H1 (cell line): ENCODE data around the gene KANTR. TPM values are rescaled to one million over a fixed set of nuclear protein-coding genes. Genes with fewer than 3 reads are reported as not detected.

Experiments
- CTCF ChIA-PET: fragments of 300-600 bp; sonication (Branson Sonifier 250); formaldehyde crosslinking; loops from one replicate; lab custom pipeline; 2021; ENCODE audit not compliant: partially characterized antibody; lab: Charles Lee
- POLR2A ChIA-PET: fragments of 300-600 bp; sonication (Branson Sonifier 250); formaldehyde crosslinking; loops from one replicate; lab custom pipeline; 2021; ENCODE audit warnings: inconsistent platforms; ENCODE audit not compliant: partially characterized antibody; lab: Charles Lee
- DNase-seq, 2 experiments: peaks; one replicate each; pipeline versions ENCODE4 v3.0.0 to v3.0.0-alpha.2; 2010 to 2022; ENCODE audit warnings: low spot score in 2 of 2, low read depth in 1 of 2, mixed read lengths in 1 of 2
- FAIRE-seq: peaks from 2 replicates; lab custom pipeline; 2011; peaks lifted over from hg19 to GRCh38; lab: Jason Lieb, UNC
- H2AFZ ChIP-seq: 2 replicates; pipeline ENCODE4 v1.8.1; 2012; ENCODE audit warnings: low read length, inconsistent platforms
- H2AK5ac ChIP-seq: 2 replicates; pipeline ENCODE4 v1.6.1; 2013; ENCODE audit warnings: low read depth, low read length
- H2BK120ac ChIP-seq: replicated peaks from 2 replicates; pipeline ENCODE3; 2013; ENCODE audit warnings: low read depth, low read length, inconsistent platforms
- H2BK12ac ChIP-seq: 2 replicates; pipeline ENCODE4 v1.6.1; 2013; ENCODE audit warnings: low read depth, low read length
- H2BK15ac ChIP-seq: 2 replicates; pipeline ENCODE4 v1.6.1; 2013; ENCODE audit warnings: low read length
- H2BK20ac ChIP-seq: 2 replicates; pipeline ENCODE4 v1.6.1; 2013; ENCODE audit warnings: low read length
- H2BK5ac ChIP-seq: 2 replicates; pipeline ENCODE4 v1.6.1; 2013; ENCODE audit warnings: low read depth, low read length
- H3K14ac ChIP-seq: 2 replicates; pipeline ENCODE4 v1.6.1; 2013; ENCODE audit warnings: inconsistent platforms; ENCODE audit not compliant: insufficient read length
- H3K18ac ChIP-seq: 2 replicates; pipeline ENCODE4 v1.6.1; 2013; ENCODE audit warnings: low read length; ENCODE audit errors: extremely low read depth
- H3K23ac ChIP-seq: 2 replicates; pipeline ENCODE4 v1.6.1; 2013; ENCODE audit warnings: inconsistent platforms; ENCODE audit not compliant: insufficient read length
- H3K23me2 ChIP-seq: 2 replicates; pipeline ENCODE4 v1.6.1; 2013; ENCODE audit warnings: low read depth, low read length
- H3K27ac ChIP-seq: 2 replicates; pipeline ENCODE4 v1.6.1; 2011; ENCODE audit warnings: low read depth, low read length, inconsistent platforms
- H3K27me3 ChIP-seq, 4 experiments: replicated peaks in 1 of 4; 1 replicate in 1 of 4; 2 replicates in 3 of 4; pipeline versions ENCODE4 v1.6.1 to v1.8.1; 2011 to 2013; ENCODE audit warnings: low read length in 3 of 4, mild to moderate bottlenecking in 3 of 4, inconsistent platforms in 2 of 4, mixed read lengths in 2 of 4, moderate library complexity in 1 of 4; ENCODE audit not compliant: control insufficient read depth in 3 of 4, insufficient read depth in 3 of 4; ENCODE audit errors: extremely low read depth in 1 of 4
- H3K36me3 ChIP-seq, 4 experiments: 2 replicates each; pipeline versions ENCODE4 v1.6.1 to v1.8.1; 2011 to 2013; ENCODE audit warnings: mild to moderate bottlenecking in 4 of 4, low read length in 3 of 4, moderate library complexity in 2 of 4, control low read depth in 1 of 4, inconsistent platforms in 1 of 4; ENCODE audit not compliant: insufficient read depth in 4 of 4, control insufficient read depth in 2 of 4
- H3K4ac ChIP-seq: replicated peaks from 2 replicates; pipeline ENCODE3; 2013; ENCODE audit warnings: low read length, low read depth, mixed read lengths, inconsistent platforms; ENCODE audit not compliant: insufficient read length
- H3K4me1 ChIP-seq, 4 experiments: replicated peaks in 1 of 4; 1 replicate in 1 of 4; 2 replicates in 3 of 4; pipeline versions ENCODE4 v1.6.1 to v1.8.1; 2011 to 2013; ENCODE audit warnings: low read length in 3 of 4, inconsistent platforms in 2 of 4, mixed read lengths in 1 of 4; ENCODE audit not compliant: insufficient read depth in 4 of 4, control insufficient read depth in 3 of 4
- H3K4me2 ChIP-seq, 2 experiments: 2 replicates each; pipeline versions ENCODE4 v1.6.1 to v1.8.1; 2011 to 2013; ENCODE audit warnings: low read depth in 2 of 2, low read length in 2 of 2, control low read depth in 1 of 2, inconsistent platforms in 1 of 2, mild to moderate bottlenecking in 1 of 2; ENCODE audit not compliant: insufficient read depth in 1 of 2
- H3K4me3 ChIP-seq, 4 experiments: fragments of 200-600, 300-600 bp in 1 of 4; sonication (generic), shearing (Covaris generic), sonication (Bioruptor Twin) in 1 of 4; 2 replicates each; pipeline versions ENCODE4 v1.5.1 to v1.8.1; 2011 to 2016; ENCODE audit warnings: low read length in 4 of 4, low read depth in 3 of 4, control low read depth in 2 of 4, inconsistent platforms in 2 of 4, mild to moderate bottlenecking in 2 of 4, mixed read lengths in 1 of 4, moderate library complexity in 1 of 4; ENCODE audit not compliant: insufficient read depth in 2 of 4; ENCODE audit errors: extremely low read depth in 1 of 4
- H3K56ac ChIP-seq: replicated peaks from 2 replicates; pipeline ENCODE3; 2013; ENCODE audit warnings: low read depth, mild to moderate bottlenecking, mixed read lengths, low read length, inconsistent platforms; ENCODE audit not compliant: insufficient read length
- H3K79me1 ChIP-seq: 2 replicates; pipeline ENCODE4 v1.6.1; 2013; ENCODE audit warnings: low read depth, low read length, control low read depth
- H3K79me2 ChIP-seq, 2 experiments: 2 replicates each; pipeline versions ENCODE4 v1.6.1 to v1.8.1; 2012 to 2013; ENCODE audit warnings: low read length in 2 of 2, mild to moderate bottlenecking in 2 of 2, inconsistent platforms in 1 of 2; ENCODE audit not compliant: insufficient read depth in 2 of 2, control insufficient read depth in 1 of 2
- H3K9ac ChIP-seq, 4 experiments: replicated peaks in 1 of 4; 1 replicate in 1 of 4; 2 replicates in 3 of 4; pipeline versions ENCODE4 v1.6.1 to v1.8.1; 2011 to 2013; ENCODE audit warnings: low read depth in 3 of 4, low read length in 3 of 4, control low read depth in 2 of 4, mild to moderate bottlenecking in 2 of 4, moderate library complexity in 2 of 4, inconsistent platforms in 1 of 4; ENCODE audit errors: extremely low read depth in 1 of 4
- H3K9me3 ChIP-seq, 2 experiments: 2 replicates each; pipeline versions ENCODE4 v1.6.1 to v1.8.1; 2012 to 2013; ENCODE audit warnings: mild to moderate bottlenecking in 2 of 2, moderate library complexity in 2 of 2, control low read depth in 1 of 2, inconsistent platforms in 1 of 2, low read depth in 1 of 2, low read length in 1 of 2, mixed read lengths in 1 of 2; ENCODE audit not compliant: insufficient read depth in 2 of 2
- H4K20me1 ChIP-seq, 2 experiments: replicated peaks in 1 of 2; 2 replicates each; pipeline versions ENCODE3 to v1.8.1; 2011 to 2013; ENCODE audit warnings: inconsistent platforms in 2 of 2, low read length in 2 of 2, mild to moderate bottlenecking in 1 of 2; ENCODE audit not compliant: insufficient read depth in 2 of 2, control insufficient read depth in 1 of 2
- H4K5ac ChIP-seq: 2 replicates; pipeline ENCODE4 v1.6.1; 2013; ENCODE audit warnings: low read length, low read depth, mixed read lengths, inconsistent platforms; ENCODE audit not compliant: insufficient read length
- H4K8ac ChIP-seq: 2 replicates; pipeline ENCODE4 v1.8.0; 2013; ENCODE audit warnings: mild to moderate bottlenecking, moderate library complexity, low read length, inconsistent platforms; ENCODE audit not compliant: insufficient read depth; ENCODE audit errors: extremely low read depth
- H4K91ac ChIP-seq: replicated peaks from 2 replicates; pipeline ENCODE3; 2013; ENCODE audit warnings: low read length, mixed read lengths, inconsistent platforms; ENCODE audit not compliant: insufficient read length
- CBX5 ChIP-seq: fragments of 300-800, 300-1000 bp; sonication (generic); IDR thresholded peaks from 2 replicates; pipeline ENCODE4 v1.7.1; 2016; ENCODE audit warnings: antibody characterized with exemption, low read length, low read depth
- GTF2F1 ChIP-seq: IDR thresholded peaks from 2 replicates; pipeline ENCODE4 v1.6.1; 2012; ENCODE audit warnings: low read depth, low read length, improper control_type of control experiment, borderline replicate concordance
- HDAC6 ChIP-seq: IDR thresholded peaks from one replicate; pipeline ENCODE4 v1.7.1; 2012; ENCODE audit warnings: low read depth, mild to moderate bottlenecking, inconsistent platforms, low read length, moderate library complexity
- JUND ChIP-seq: IDR thresholded peaks from 2 replicates; pipeline ENCODE4 v1.6.1; 2011; ENCODE audit warnings: mild to moderate bottlenecking, improper control_type of control experiment, low read length
- KDM5A ChIP-seq: fragments of 200-600 bp; IDR thresholded peaks from 2 replicates; pipeline ENCODE4 v1.7.1; 2012; ENCODE audit warnings: mild to moderate bottlenecking, low read length, inconsistent platforms, mixed read lengths
- NRF1 ChIP-seq: IDR thresholded peaks from 2 replicates; pipeline ENCODE4 v1.6.1; 2011; ENCODE audit warnings: mild to moderate bottlenecking, low read depth, low read length, improper control_type of control experiment
- RNF2 ChIP-seq: fragments of 200-900, 300-1000 bp; sonication (generic); IDR thresholded peaks from 2 replicates; pipeline ENCODE4 v1.7.1; 2016; ENCODE audit warnings: borderline replicate concordance, low read depth, mild to moderate bottlenecking, antibody characterized with exemption, low read length; ENCODE audit not compliant: poor library complexity, severe bottlenecking; ENCODE audit errors: missing control alignments
- SIN3A ChIP-seq, 2 experiments: IDR thresholded peaks in 1 of 2; conservative IDR thresholded peaks in 1 of 2; 2 replicates each; pipeline ENCODE4 v1.6.1; 2011 to 2012; ENCODE audit warnings: low read length in 2 of 2, improper control_type of control experiment in 1 of 2, low read depth in 1 of 2, mild to moderate bottlenecking in 1 of 2
- SIRT6 ChIP-seq: IDR thresholded peaks from one replicate; pipeline ENCODE4 v1.7.1; 2012; ENCODE audit warnings: low read length, inconsistent platforms
- SIX5 ChIP-seq: IDR thresholded peaks from 2 replicates; pipeline ENCODE4 v1.6.1; 2011; ENCODE audit warnings: mild to moderate bottlenecking, low read depth, low read length
- TBP ChIP-seq: IDR thresholded peaks from 2 replicates; pipeline ENCODE4 v1.6.1; 2011; ENCODE audit warnings: low read depth, low read length, improper control_type of control experiment
- ZNF274 ChIP-seq: IDR thresholded peaks from 2 replicates; pipeline ENCODE4 v1.7.0; 2012; ENCODE audit warnings: low read length, borderline replicate concordance; ENCODE audit errors: extremely low read depth
- WGBS, 2 experiments: shearing (Covaris generic) in 1 of 2; methylation state at CpG; one replicate each; pipeline versions ENCODE4 v1.1.6 to v1.1.7; 2013 to 2015; ENCODE audit warnings: low lambda C conversion rate in 2 of 2, mixed read lengths in 2 of 2, inconsistent platforms in 1 of 2, low coverage in 1 of 2, missing lambda C conversion rate in 1 of 2; ENCODE audit not compliant: insufficient replicate concordance in 2 of 2, insufficient coverage in 1 of 2, insufficient read length in 1 of 2; ENCODE audit errors: extremely low coverage in 1 of 2, missing lambda C conversion rate in 1 of 2; 5-methylcytosine and 5-hydroxymethylcytosine counted together
- polyA plus RNA-seq, 7 experiments: library from polyadenylated mRNA; depleted of rRNA in 3 of 7; stranded (reverse) in 5 of 7; unstranded in 2 of 7; fragments of >200 nt in 5 of 7; fragments of 200-250 nt in 2 of 7; gene quantifications; 1 replicate in 5 of 7; 2 replicates in 1 of 7; 4 replicates in 1 of 7; pipeline versions ENCODE4 v1.2.1 to v1.2.3, GENCODE V29; 2011 to 2013; ENCODE audit warnings: missing spikeins in 2 of 7, mixed read lengths in 2 of 7
- total RNA-seq: library from RNA; stranded (reverse); fragmentation: NEBNext Ultra II Directional; extraction: Animal tissue kit (Norgen Biotek cat#: 25700); gene quantifications from 2 replicates; pipeline ENCODE4 v1.2.1, GENCODE V29; 2021
- TF ChIP-seq, protein P1 (sequence below): IDR thresholded peaks from 2 replicates; pipeline ENCODE4 v1.6.1; 2012; ENCODE audit warnings: inconsistent platforms

KANTR gene
- total and polyA plus RNA-seq, 2 of the 8 experiments (the other 6 are each of a cell fraction or from before 2014, with no cell fraction given) = 7.7 to 9.5 TPM

GRCh38 chrX:53089925-53090324 lies 4.0 kb upstream of the KANTR start:
- no peaks in the 10 kb centered on the region for H4K20me1 ChIP-seq
- no peaks in the 10 kb centered on the region for H3K9me3 ChIP-seq
- no peak overlapping the region for H3K14ac ChIP-seq
- no peak overlapping the region for H2BK20ac ChIP-seq
- peaks cover 0 to 2% (median under 1%) of the 10 kb centered on the region in 4 experiments; a peak in 2 of 7 replicates for H3K4me1 ChIP-seq
- FAIRE-seq (no peak), DNase-seq (no peak)
- H4K8ac ChIP-seq = no peak overlapping the region
- H3K23me2 ChIP-seq = peaks cover 3% of the 10 kb centered on the region; the same call in 1 of the 2 replicates
- no peak overlapping the region for H3K18ac ChIP-seq
- WGBS, 2 experiments = 94% methylated on average over 2 of the region's 2 CpGs; no CpG with 5 or more reads in 1 of the 2 experiments
- no peak overlapping the region for H2AK5ac ChIP-seq
- no peak overlapping the region for H3K56ac ChIP-seq
- H3K79me1 ChIP-seq = no peaks in the 10 kb centered on the region
- no peak overlapping the region for H3K23ac ChIP-seq
- H2BK5ac ChIP-seq = no peak overlapping the region
- peaks cover 0 to 2% of the 10 kb centered on the region in 2 experiments; a peak in 2 of 4 replicates for H3K79me2 ChIP-seq
- no peak overlapping the region for H3K27ac ChIP-seq
- H4K5ac ChIP-seq = no peak overlapping the region
- H2BK15ac ChIP-seq = no peak overlapping the region
- H2BK12ac ChIP-seq = no peak overlapping the region
- no peak overlapping the region for H2AFZ ChIP-seq
- no peak overlapping the region for H3K9ac ChIP-seq
- no peak overlapping the region for H3K4me3 ChIP-seq
- H3K36me3 ChIP-seq = peaks cover 4 to 24% (median 12%) of the 10 kb centered on the region in 4 experiments; a peak in 7 of 8 replicates
- CTCF ChIA-PET = interaction anchor here (1.2 to 2.1 kb wide), 4 partner anchors 18 to 93 kb away, joined by 3 to 7 read pairs (median 4); no protein-coding TSS in a partner anchor
- no peak overlapping the region for H2BK120ac ChIP-seq
- POLR2A ChIA-PET = interaction anchor here (1.4 kb wide), 1 partner anchor 17 kb away, joined by 3 read pairs; no protein-coding TSS in a partner anchor
- no peaks in the 10 kb centered on the region for H3K27me3 ChIP-seq
- no peak overlapping the region for H4K91ac ChIP-seq
- no peak overlapping the region for H3K4ac ChIP-seq
- no peak overlapping the region for H3K4me2 ChIP-seq
- TF ChIP-seq CBX5 (no peak), TBP (no peak), ZNF274 (no peak), JUND (no peak), KDM5A (no peak), NRF1 (no peak), HDAC6 (no peak), GTF2F1 (no peak), RNF2 (no peak), SIRT6 (no peak), SIX5 (no peak), SIN3A (conservative IDR thresholded peaks at IDR 0.05 in 1 of 2, IDR thresholded peaks at IDR 0.05 in 1 of 2; ENCODE audit: low read depth in 1 of 2, low read length in 2 of 2) (no peak)
- TF ChIP-seq, protein P1, sequence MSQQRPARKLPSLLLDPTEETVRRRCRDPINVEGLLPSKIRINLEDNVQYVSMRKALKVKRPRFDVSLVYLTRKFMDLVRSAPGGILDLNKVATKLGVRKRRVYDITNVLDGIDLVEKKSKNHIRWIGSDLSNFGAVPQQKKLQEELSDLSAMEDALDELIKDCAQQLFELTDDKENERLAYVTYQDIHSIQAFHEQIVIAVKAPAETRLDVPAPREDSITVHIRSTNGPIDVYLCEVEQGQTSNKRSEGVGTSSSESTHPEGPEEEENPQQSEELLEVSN = no peak
